Mesenchymal stem cell (in vitro differentiated cells and primary cell): Measurements from ENCODE around the gene B3GALT6.

Experiments used
- DNase-seq: peaks from one replicate; pipeline ENCODE4 v3.0.0-alpha.2; 2013
- H2AFZ ChIP-seq: one replicate; pipeline ENCODE4 v1.6.1; 2013; ENCODE audit warnings: low read depth, mild to moderate bottlenecking, control low read depth, inconsistent platforms, low read length, moderate library complexity
- H2AK5ac ChIP-seq: 2 replicates; pipeline ENCODE4 v1.6.1; 2013; ENCODE audit warnings: low read length, moderate library complexity, mild to moderate bottlenecking, inconsistent platforms; ENCODE audit not compliant: severe bottlenecking
- H2BK120ac ChIP-seq: one replicate; pipeline ENCODE4 v1.6.1; 2013; ENCODE audit warnings: low read depth, mild to moderate bottlenecking, inconsistent platforms, low read length, moderate library complexity
- H2BK12ac ChIP-seq, 2 experiments: one replicate each; pipeline ENCODE4 v1.6.1; 2013; ENCODE audit warnings: inconsistent platforms in 2 of 2, low read length in 2 of 2, mild to moderate bottlenecking in 2 of 2, moderate library complexity in 2 of 2, control low read depth in 1 of 2
- H2BK15ac ChIP-seq: one replicate; pipeline ENCODE4 v1.6.1; 2013; ENCODE audit warnings: mild to moderate bottlenecking, low read depth, inconsistent platforms; ENCODE audit not compliant: poor library complexity, severe bottlenecking
- H2BK5ac ChIP-seq: 2 replicates; pipeline ENCODE4 v1.6.1; 2013; ENCODE audit warnings: low read depth, mild to moderate bottlenecking, low read length, control low read depth, inconsistent platforms; ENCODE audit not compliant: poor library complexity, severe bottlenecking
- H3K14ac ChIP-seq, 2 experiments: one replicate each; pipeline ENCODE4 v1.6.1; 2013; ENCODE audit warnings: inconsistent platforms in 2 of 2, low read length in 2 of 2, control low read depth in 1 of 2, mild to moderate bottlenecking in 1 of 2, moderate library complexity in 1 of 2
- H3K18ac ChIP-seq, 2 experiments: one replicate each; pipeline ENCODE4 v1.6.1; 2013; ENCODE audit warnings: inconsistent platforms in 2 of 2, low read length in 2 of 2, control low read depth in 1 of 2, low read depth in 1 of 2, mild to moderate bottlenecking in 1 of 2
- H3K23ac ChIP-seq, 2 experiments: one replicate each; pipeline ENCODE4 v1.6.1; 2013; ENCODE audit warnings: inconsistent platforms in 2 of 2, low read length in 2 of 2, mild to moderate bottlenecking in 2 of 2, moderate library complexity in 2 of 2, control low read depth in 1 of 2
- H3K27ac ChIP-seq: 2 replicates; pipeline ENCODE4 v1.5.1; 2013; ENCODE audit warnings: mild to moderate bottlenecking, moderate library complexity, low read length, control low read depth, inconsistent platforms; ENCODE audit not compliant: poor library complexity, severe bottlenecking
- H3K27me3 ChIP-seq, 2 experiments: 2 replicates each; pipeline versions ENCODE4 v1.6.1 to v1.7.0; 2013; ENCODE audit warnings: low read length in 2 of 2, mild to moderate bottlenecking in 2 of 2, moderate library complexity in 2 of 2, control low read depth in 1 of 2, inconsistent platforms in 1 of 2; ENCODE audit not compliant: control insufficient read depth in 1 of 2, insufficient read depth in 1 of 2
- H3K36me3 ChIP-seq, 2 experiments: 2 replicates each; pipeline versions ENCODE4 v1.6.1 to v1.7.0; 2013; ENCODE audit warnings: low read length in 2 of 2, control low read depth in 1 of 2, inconsistent platforms in 1 of 2, low read depth in 1 of 2, mild to moderate bottlenecking in 1 of 2; ENCODE audit not compliant: insufficient read depth in 2 of 2, control insufficient read depth in 1 of 2
- H3K4ac ChIP-seq, 2 experiments: one replicate each; pipeline ENCODE4 v1.6.1; 2013; ENCODE audit warnings: inconsistent platforms in 2 of 2, low read length in 2 of 2, mild to moderate bottlenecking in 2 of 2, moderate library complexity in 2 of 2, control low read depth in 1 of 2, low read depth in 1 of 2
- H3K4me1 ChIP-seq: 2 replicates; pipeline ENCODE4 v1.6.1; 2013; ENCODE audit warnings: low read depth, low read length, control low read depth; ENCODE audit not compliant: control insufficient read depth, insufficient read depth
- H3K4me2 ChIP-seq: 2 replicates; pipeline ENCODE4 v1.6.1; 2013; ENCODE audit warnings: low read length, mild to moderate bottlenecking, inconsistent platforms; ENCODE audit not compliant: poor library complexity, severe bottlenecking
- H3K4me3 ChIP-seq, 2 experiments: 2 replicates each; pipeline versions ENCODE4 v1.5.1 to v1.7.0; 2013; ENCODE audit warnings: low read length in 2 of 2, mild to moderate bottlenecking in 2 of 2, control low read depth in 1 of 2, low read depth in 1 of 2; ENCODE audit not compliant: insufficient read depth in 1 of 2
- H3K79me1 ChIP-seq: replicated peaks from 2 replicates; pipeline ENCODE4 v1.6.1; 2013; ENCODE audit warnings: mild to moderate bottlenecking, control low read depth, low read length, inconsistent platforms; ENCODE audit not compliant: poor library complexity, severe bottlenecking
- H3K9ac ChIP-seq: 2 replicates; pipeline ENCODE4 v1.7.0; 2013; ENCODE audit warnings: mild to moderate bottlenecking, low read length, moderate library complexity
- H3K9me3 ChIP-seq: 2 replicates; pipeline ENCODE4 v1.7.0; 2013; ENCODE audit warnings: mild to moderate bottlenecking, low read length; ENCODE audit not compliant: control insufficient read depth
- H4K8ac ChIP-seq: one replicate; pipeline ENCODE4 v1.6.1; 2013; ENCODE audit warnings: inconsistent platforms, mild to moderate bottlenecking, low read length, moderate library complexity
- H4K91ac ChIP-seq: one replicate; pipeline ENCODE4 v1.6.1; 2013; ENCODE audit warnings: mild to moderate bottlenecking, low read length, inconsistent platforms
- WGBS: methylation state at CpG from one replicate; pipeline ENCODE4 v1.1.7; 2013; ENCODE audit warnings: mixed read lengths; 5-methylcytosine and 5-hydroxymethylcytosine counted together

The B3GALT6 gene

DNA sequence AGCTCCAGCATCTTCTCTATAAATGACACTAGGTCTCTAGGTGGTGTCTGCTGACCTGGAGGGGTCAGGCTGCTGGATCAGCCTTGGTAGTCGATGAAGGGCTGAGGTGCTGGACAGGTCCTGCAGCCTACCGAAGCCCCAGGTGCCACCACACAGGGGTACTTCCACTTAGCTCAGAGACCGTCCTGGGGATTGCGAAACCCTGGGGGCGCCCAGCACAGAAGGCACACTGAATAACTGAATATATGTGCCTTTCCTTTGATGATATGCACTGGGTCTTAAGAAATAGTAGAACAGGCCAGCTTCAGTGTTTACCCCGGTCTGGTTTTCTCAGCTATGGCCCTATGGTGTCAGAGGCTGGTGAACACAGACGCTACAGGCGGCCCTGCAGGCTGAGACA is 30.7 kb downstream of the B3GALT6 start:
- H3K4me3 ChIP-seq: no peak overlapping the region
- peaks cover 41% of the 10 kb centered on the region for H3K4me1 ChIP-seq
- H3K4me2 ChIP-seq: no peak overlapping the region
- H3K23ac ChIP-seq: peak overlapping the region in 1 of 2 experiments; percentile 18
- no peak overlapping the region for H2BK12ac ChIP-seq
- H3K9me3 ChIP-seq: no peaks in the 10 kb centered on the region
- H3K14ac ChIP-seq: no peak overlapping the region
- no peak overlapping the region for H3K4ac ChIP-seq
- H4K8ac ChIP-seq: no peak overlapping the region
- H2AK5ac ChIP-seq: peak overlapping the region; percentile 52
- no peak for DNase-seq
- H3K79me1 ChIP-seq: peaks cover 24% of the 10 kb centered on the region
- H2BK15ac ChIP-seq: no peak overlapping the region
- H2BK120ac ChIP-seq: no peak overlapping the region
- no peaks in the 10 kb centered on the region for H3K27me3 ChIP-seq
- no peak overlapping the region for H2BK5ac ChIP-seq
- no peak overlapping the region for H2AFZ ChIP-seq
- peaks cover 69 to 75% of the 10 kb centered on the region in 2 experiments for H3K36me3 ChIP-seq
- no peak overlapping the region for H3K9ac ChIP-seq
- no peak overlapping the region for H4K91ac ChIP-seq
- no peak overlapping the region for H3K27ac ChIP-seq
- 98% methylated on average over 8 of the region's 8 CpGs for WGBS
- H3K18ac ChIP-seq: no peak overlapping the region

DNA sequence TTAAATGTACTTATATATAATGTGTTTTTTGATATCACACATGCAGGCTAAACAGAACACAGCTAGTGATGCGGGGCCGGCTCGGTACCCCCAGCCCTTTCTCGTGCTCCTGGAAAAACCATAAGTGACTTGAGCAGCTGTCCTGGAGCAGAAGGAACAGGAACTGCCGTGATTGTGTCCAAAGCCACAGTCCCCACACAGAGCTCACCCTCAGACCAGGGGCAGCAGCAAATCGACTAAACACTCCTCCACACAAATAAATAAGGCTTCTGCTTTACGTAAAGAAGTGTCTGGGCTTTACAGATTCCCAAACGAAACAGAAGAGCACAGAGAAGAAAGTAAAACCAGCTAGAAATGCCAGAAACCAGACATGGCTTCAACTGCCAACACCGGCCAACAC is 32.0 kb downstream of the B3GALT6 start:
- Histone ChIP-seq H3K27me3 (no peaks in the 10 kb centered on the region), H3K4me1 (peaks cover 39% of the 10 kb centered on the region), H2BK120ac (no peak overlapping the region), H2BK12ac (peak overlapping the region in 1 of 2 experiments; percentile 40), H3K4me3 (no peak overlapping the region), H3K4ac (peak overlapping the region in 1 of 2 experiments; percentile 63), H2BK15ac (no peak overlapping the region), H2AK5ac (peak overlapping the region; percentile 95), H3K9ac (no peak overlapping the region), H2BK5ac (no peak overlapping the region), H3K36me3 (peaks cover 69 to 80% of the 10 kb centered on the region in 2 experiments), H3K79me1 (peaks cover 19% of the 10 kb centered on the region), H3K4me2 (no peak overlapping the region), H3K23ac (no peak overlapping the region), H3K27ac (peak overlapping the region; percentile 88), H3K18ac (peak overlapping the region; percentile 52 to 64), H2AFZ (no peak overlapping the region), H4K8ac (peak overlapping the region; percentile 59), H4K91ac (peak overlapping the region; percentile 34), H3K9me3 (no peaks in the 10 kb centered on the region), H3K14ac (no peak overlapping the region)
- peak; percentile 76 for DNase-seq
- 57% methylated on average over 9 of the region's 9 CpGs for WGBS

DNA sequence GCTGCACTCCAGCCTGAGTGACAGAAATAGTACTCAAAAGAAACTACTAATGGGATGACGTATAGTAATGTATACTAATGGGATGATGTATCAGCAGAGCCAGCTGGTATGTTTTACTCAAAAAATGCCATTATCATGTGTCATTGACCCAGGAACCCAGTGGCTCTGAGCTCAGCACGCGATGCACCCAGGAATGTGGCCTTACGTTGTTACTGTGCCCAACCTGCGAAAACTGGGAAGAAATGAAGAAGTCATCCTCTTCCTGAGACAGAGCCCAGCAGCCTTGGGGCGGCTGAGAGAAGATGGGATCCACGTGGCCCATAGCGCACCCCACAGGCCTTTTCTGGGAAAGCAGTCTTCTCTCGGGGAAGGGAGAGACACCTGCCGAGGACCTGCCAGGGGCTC is 32.8 kb downstream of the B3GALT6 start:
- WGBS: 4% methylated on average over 10 of the region's 10 CpGs
- H2AFZ ChIP-seq: no peak overlapping the region

DNA sequence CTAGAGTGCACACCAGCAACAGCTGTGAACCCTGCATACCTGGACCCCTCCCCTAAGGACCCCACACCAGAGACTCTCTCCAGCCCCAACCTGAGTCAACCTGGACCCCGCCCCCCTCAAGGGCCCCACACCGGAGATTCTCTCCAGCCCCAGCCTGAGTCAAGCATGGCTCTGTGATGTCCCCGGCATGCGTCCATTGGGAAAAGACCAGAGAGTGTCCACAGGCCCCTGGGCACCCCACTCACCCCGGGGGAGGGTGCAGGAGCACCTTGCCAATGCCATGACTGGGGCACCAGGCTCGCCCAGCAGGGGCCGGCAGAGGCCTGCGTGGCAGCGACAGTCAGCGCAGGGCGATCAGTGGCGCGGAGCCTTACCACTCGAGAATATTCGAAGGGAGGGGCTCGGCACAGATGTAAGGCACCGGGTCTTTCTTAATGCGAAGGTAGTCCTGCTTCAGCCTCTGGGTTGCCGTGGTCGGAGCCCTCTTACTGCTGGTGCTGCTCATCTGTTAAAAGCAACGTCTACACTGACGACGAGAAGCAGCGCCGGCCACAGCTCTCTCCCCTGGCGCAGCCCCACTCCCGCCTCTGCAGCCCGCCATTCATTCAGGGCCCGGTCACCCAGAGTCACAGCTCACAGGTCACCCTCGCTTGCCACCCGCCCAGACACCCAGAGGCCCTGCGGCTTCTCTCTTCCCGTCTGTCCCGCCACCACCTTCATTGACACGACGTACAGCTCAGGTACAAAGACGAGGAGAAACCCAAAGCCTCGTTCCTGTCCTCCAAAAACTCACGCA is 35.6 kb downstream of the B3GALT6 start:
- no peak overlapping the region for H3K18ac ChIP-seq
- peaks cover 52% of the 10 kb centered on the region for H3K4me1 ChIP-seq
- H2BK120ac ChIP-seq: no peak overlapping the region
- H3K36me3 ChIP-seq: peaks cover 43 to 51% of the 10 kb centered on the region in 2 experiments
- no peak overlapping the region for H2AK5ac ChIP-seq
- H3K4me2 ChIP-seq: no peak overlapping the region
- H2BK5ac ChIP-seq: no peak overlapping the region
- H3K27me3 ChIP-seq: no peaks in the 10 kb centered on the region
- no peak overlapping the region for H2BK15ac ChIP-seq
- H3K27ac ChIP-seq: no peak overlapping the region
- peaks cover 7% of the 10 kb centered on the region for H3K79me1 ChIP-seq
- H3K14ac ChIP-seq: no peak overlapping the region
- H2AFZ ChIP-seq: no peak overlapping the region
- WGBS: 96% methylated on average over 39 of the region's 39 CpGs
- no peak for DNase-seq
- H2BK12ac ChIP-seq: no peak overlapping the region
- H3K9me3 ChIP-seq: no peaks in the 10 kb centered on the region
- H3K9ac ChIP-seq: no peak overlapping the region
- no peak overlapping the region for H3K23ac ChIP-seq
- no peak overlapping the region for H3K4ac ChIP-seq
- H3K4me3 ChIP-seq: no peak overlapping the region
- no peak overlapping the region for H4K91ac ChIP-seq
- H4K8ac ChIP-seq: no peak overlapping the region

More for the DNA sequence above, 32.8 kb downstream of the B3GALT6 start:
- Histone ChIP-seq H3K27ac (peak overlapping the region; percentile 100), H2BK5ac (peak overlapping the region; percentile 96), H3K4me1 (peaks cover 38% of the 10 kb centered on the region), H3K4me3 (no peak overlapping the region), H4K91ac (peak overlapping the region; percentile 98), H3K9ac (peak overlapping the region; percentile 45), H3K14ac (no peak overlapping the region), H2BK12ac (peak overlapping the region; percentile 72 to 95), H3K27me3 (no peaks in the 10 kb centered on the region), H3K36me3 (peaks cover 60 to 72% of the 10 kb centered on the region in 2 experiments), H3K79me1 (peaks cover 19% of the 10 kb centered on the region), H2AK5ac (peak overlapping the region; percentile 95), H3K4me2 (peak overlapping the region; percentile 45), H3K23ac (no peak overlapping the region), H4K8ac (peak overlapping the region; percentile 90), H3K4ac (peak overlapping the region; percentile 54 to 89), H2BK15ac (peak overlapping the region; percentile 36), H3K9me3 (no peaks in the 10 kb centered on the region), H3K18ac (peak overlapping the region; percentile 79 to 84), H2BK120ac (no peak overlapping the region)
- DNase-seq: peak; percentile 100
